Duodenal mucosa (tissue), 2 donors: Measurements from ENCODE around the gene NXPH1.

Experiments
- H3K27ac ChIP-seq: one replicate; pipeline ENCODE4 v1.7.0; 2013; ENCODE audit warnings: low read depth, low read length
- H3K27me3 ChIP-seq, 2 donors: one replicate each; pipeline ENCODE4 v1.7.0; 2013; ENCODE audit warnings: low read length in 2 of 2, control low read depth in 1 of 2; ENCODE audit not compliant: insufficient read depth in 2 of 2, control insufficient read depth in 1 of 2
- H3K36me3 ChIP-seq, 2 donors: one replicate each; pipeline ENCODE4 v1.7.0; 2013; ENCODE audit warnings: low read length in 2 of 2, control low read depth in 1 of 2; ENCODE audit not compliant: insufficient read depth in 2 of 2, control insufficient read depth in 1 of 2
- H3K4me1 ChIP-seq, 2 donors: one replicate each; pipeline ENCODE4 v1.7.0; 2013; ENCODE audit warnings: low read length in 2 of 2, control low read depth in 1 of 2; ENCODE audit not compliant: insufficient read depth in 2 of 2, control insufficient read depth in 1 of 2
- H3K4me3 ChIP-seq, 2 donors: one replicate each; pipeline ENCODE4 v1.7.0; 2013; ENCODE audit warnings: low read length in 2 of 2, low read depth in 1 of 2
- H3K9ac ChIP-seq, 2 donors: one replicate each; pipeline ENCODE4 v1.7.0; 2013; ENCODE audit warnings: low read length in 2 of 2, low read depth in 1 of 2
- H3K9me3 ChIP-seq, 2 donors: one replicate each; pipeline ENCODE4 v1.7.0; 2013; ENCODE audit warnings: low read length in 2 of 2, control low read depth in 1 of 2; ENCODE audit not compliant: control insufficient read depth in 1 of 2

NXPH1 gene

DNA sequence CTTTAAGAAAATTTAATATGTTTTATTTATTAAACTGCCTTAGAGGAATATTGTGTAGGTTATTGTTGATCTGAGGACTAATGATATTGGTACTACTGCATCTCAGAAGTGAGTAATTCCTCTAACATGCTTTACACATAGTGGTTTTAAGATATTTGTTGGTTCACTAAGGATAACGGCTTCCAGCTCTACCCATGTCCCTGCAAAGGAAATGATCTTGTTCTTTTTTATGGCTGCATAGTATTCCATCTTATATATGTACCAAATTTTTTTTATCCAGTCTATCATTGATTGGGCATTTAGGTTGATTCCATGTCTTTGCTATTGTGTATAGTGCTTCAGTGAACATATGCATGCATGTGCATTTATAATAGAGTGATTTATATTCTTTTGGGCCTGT, 20.1 kb downstream of the NXPH1 start:
- Histone ChIP-seq H3K27me3 (no peaks in the 10 kb centered on the region), H3K27ac (no peak overlapping the region), H3K4me3 (no peak overlapping the region), H3K36me3 (no peaks in the 10 kb centered on the region), H3K4me1 (no peaks in the 10 kb centered on the region), H3K9ac (no peak overlapping the region), H3K9me3 (peaks cover 0 to 2% of the 10 kb centered on the region in 2 donors)

DNA sequence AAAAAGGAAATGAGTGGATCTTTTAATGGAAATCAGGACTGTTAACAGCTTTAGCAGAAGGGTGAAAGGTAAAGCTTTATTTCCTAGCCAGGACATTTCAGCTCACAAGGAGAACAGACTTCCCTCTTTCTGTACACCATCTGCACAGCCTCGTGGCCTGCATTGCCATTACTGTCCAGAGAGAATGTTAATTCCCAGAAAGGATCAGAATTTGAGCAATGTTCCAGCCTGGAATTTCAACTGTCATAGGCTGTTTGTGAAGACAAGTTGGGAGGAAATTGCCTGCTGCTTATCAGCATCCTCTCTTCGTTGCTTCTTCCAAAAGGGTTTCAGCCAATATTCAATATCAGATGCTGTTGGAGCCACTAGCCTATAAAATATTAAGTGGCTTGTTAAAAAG, 22.0 kb downstream of the NXPH1 start:
- peaks cover 0 to 2% of the 10 kb centered on the region in 2 donors for H3K9me3 ChIP-seq

DNA sequence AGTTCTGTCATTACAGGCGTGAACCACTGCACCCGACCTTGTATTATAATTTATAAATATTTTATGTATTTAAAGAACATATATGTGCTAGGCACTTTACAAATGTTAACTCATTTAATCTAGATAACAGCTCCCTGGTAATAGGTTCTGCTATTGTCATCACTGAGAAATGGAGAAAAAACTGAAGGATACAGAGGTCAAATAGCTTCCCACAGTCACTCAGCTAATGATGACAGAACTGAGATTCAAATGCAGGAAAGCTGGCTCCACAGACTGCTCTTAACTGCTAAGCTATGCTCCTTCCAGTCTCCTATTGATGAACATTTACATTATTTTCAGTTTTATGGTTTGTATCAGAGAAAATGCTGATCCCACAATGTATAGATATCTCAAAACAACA, 28.9 kb downstream of the NXPH1 start:
- Histone ChIP-seq H3K27ac (no peak overlapping the region), H3K9me3 (no peaks in the 10 kb centered on the region), H3K27me3 (no peaks in the 10 kb centered on the region), H3K9ac (no peak overlapping the region), H3K4me1 (no peaks in the 10 kb centered on the region), H3K4me3 (no peak overlapping the region), H3K36me3 (no peaks in the 10 kb centered on the region)

More for the DNA sequence above, 22.0 kb downstream of the NXPH1 start:
- Histone ChIP-seq H3K36me3 (no peaks in the 10 kb centered on the region), H3K4me1 (no peaks in the 10 kb centered on the region), H3K4me3 (no peak overlapping the region), H3K27ac (no peak overlapping the region), H3K27me3 (no peaks in the 10 kb centered on the region), H3K9ac (no peak overlapping the region)

DNA sequence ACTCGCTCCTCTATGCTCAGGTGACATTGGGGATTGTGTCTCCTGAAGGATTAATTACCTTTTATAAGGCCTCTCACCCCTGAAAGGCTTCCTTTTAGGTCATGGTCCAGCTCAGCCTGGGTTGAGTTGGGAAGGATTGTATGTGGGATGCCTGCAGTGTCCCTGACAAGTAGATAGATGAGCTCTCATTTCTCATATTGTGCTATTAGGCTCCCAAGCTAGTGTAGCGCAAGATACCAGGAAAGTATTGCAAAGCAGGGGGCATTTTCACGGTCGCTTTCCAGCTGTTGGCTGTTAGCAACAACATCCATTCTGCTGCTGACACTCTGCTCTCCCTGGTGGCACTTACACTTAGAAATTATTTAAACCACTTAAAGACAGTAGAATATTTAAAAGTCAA, 31.9 kb downstream of the NXPH1 start:
- Histone ChIP-seq H3K4me1 (no peaks in the 10 kb centered on the region), H3K9me3 (peaks cover 0 to 3% of the 10 kb centered on the region in 2 donors), H3K36me3 (no peaks in the 10 kb centered on the region), H3K4me3 (no peak overlapping the region), H3K27ac (no peak overlapping the region), H3K27me3 (no peaks in the 10 kb centered on the region), H3K9ac (no peak overlapping the region)

DNA sequence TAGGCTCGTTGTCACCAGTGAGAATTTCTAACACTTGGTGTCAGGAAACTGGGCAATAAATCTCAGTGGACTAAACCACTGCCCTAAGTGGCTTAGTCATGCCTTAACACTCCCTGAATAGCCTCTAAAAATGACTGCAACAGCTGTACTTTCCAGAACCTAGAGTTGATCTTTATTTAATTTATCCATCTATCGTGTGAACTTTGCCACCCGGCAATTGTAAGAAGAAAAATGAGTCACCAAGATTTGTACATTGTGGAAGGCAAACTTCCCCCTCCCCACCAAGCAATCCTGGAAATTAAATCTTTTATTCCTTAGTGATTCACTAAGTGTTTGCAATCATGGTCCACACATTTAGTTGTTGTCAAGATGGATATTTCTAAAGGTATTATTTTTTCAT, 47.1 kb downstream of the NXPH1 start:
- Histone ChIP-seq H3K9ac (no peak overlapping the region), H3K36me3 (no peaks in the 10 kb centered on the region), H3K27me3 (no peaks in the 10 kb centered on the region), H3K4me3 (no peak overlapping the region), H3K27ac (no peak overlapping the region), H3K4me1 (no peaks in the 10 kb centered on the region), H3K9me3 (no peaks in the 10 kb centered on the region)

DNA sequence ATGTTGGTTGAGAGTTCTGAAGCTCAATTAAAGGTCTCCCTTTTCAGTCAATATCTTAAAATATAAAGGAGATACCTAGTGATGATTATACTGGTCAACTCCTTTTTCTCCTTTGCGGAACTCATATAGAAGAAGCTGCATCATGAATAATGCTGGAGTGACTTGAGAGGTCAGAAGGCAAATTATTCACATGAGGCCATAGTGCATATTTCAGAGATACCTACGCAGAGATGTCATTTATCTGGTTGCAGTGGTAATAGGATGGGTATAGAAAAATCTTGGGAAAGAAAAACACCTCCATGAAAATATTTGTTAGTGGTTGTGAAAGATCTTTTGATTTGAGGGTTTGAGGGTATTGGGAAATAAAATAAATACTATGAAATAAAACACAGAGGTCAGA, 47.7 kb downstream of the NXPH1 start:
- no peak overlapping the region for H3K4me3 ChIP-seq
- no peak overlapping the region for H3K27ac ChIP-seq
- no peak overlapping the region for H3K9ac ChIP-seq
- H3K36me3 ChIP-seq, result no peaks in the 10 kb centered on the region
- no peaks in the 10 kb centered on the region for H3K9me3 ChIP-seq
- no peaks in the 10 kb centered on the region for H3K4me1 ChIP-seq
- H3K27me3 ChIP-seq, result no peaks in the 10 kb centered on the region

DNA sequence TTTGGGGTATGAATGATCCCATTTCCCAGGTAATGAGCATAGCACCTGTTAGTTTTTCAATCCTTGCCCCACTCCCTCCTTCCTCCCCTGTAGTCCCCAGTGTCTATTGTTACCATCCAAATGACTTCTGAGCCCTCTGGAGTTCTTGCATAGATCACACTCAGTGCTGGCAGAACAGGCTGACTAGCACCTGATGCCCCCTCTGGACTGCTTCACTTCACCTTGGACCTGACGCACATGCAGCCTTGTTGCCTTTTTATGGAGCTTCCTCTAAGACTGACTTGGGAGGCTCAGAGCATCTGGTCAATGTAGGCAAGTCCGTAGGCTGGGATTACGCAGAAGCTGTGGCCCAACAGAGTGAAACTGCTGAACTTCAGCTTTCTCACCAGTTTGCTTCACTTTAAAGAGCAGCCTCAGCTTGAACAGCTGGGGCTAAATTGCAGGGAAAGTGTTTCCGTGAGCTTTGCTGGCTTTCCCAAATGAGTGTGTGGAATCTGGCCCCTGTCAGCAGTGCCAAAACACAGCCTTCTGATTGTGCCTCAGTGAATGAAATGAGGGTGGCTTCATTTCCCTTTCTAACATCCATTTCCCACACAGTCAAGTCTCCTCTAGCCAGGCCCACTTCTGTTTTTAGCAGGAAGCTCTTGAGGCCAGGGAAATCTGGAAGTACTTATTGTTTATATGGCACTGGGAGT, 48.5 kb downstream of the NXPH1 start:
- no peaks in the 10 kb centered on the region for H3K27me3 ChIP-seq
- no peak overlapping the region for H3K4me3 ChIP-seq
- H3K9ac ChIP-seq, result no peak overlapping the region
- H3K9me3 ChIP-seq, result no peaks in the 10 kb centered on the region
- H3K36me3 ChIP-seq, result no peaks in the 10 kb centered on the region
- no peak overlapping the region for H3K27ac ChIP-seq
- no peaks in the 10 kb centered on the region for H3K4me1 ChIP-seq

DNA sequence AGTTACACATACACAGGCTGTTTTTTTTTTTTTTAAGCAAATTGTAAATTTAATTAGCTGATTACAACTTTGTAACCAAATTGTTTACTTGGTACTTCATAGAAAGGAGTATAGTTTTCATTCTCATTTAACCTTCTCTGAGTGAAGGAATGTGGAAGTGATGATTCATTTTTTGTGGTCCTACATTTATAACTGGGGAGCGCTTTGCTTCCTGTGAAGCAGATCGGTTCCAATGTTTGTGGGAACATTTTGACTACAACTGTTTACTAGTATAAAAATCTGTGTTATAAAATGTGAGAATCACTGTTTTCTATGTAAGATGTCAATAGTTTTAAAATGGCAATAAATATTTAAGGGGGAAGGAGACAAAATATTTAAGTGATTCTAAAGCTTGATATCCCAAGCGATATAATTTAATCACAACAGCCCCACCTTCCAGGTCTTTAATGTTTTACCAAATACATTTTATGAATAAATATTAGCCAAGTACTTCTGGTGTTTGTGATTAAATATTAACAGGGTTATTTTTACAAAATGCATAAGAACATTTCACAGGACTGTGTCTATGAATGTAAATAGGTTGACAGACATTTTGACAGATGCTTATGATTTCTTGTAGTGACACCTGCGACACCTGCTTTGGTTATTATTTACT, 57.1 kb downstream of the NXPH1 start:
- H3K9ac ChIP-seq, result no peak overlapping the region
- H3K27ac ChIP-seq, result no peak overlapping the region
- H3K36me3 ChIP-seq, result no peaks in the 10 kb centered on the region
- H3K9me3 ChIP-seq, result no peaks in the 10 kb centered on the region
- no peak overlapping the region for H3K4me3 ChIP-seq
- no peaks in the 10 kb centered on the region for H3K4me1 ChIP-seq
- H3K27me3 ChIP-seq, result no peaks in the 10 kb centered on the region

DNA sequence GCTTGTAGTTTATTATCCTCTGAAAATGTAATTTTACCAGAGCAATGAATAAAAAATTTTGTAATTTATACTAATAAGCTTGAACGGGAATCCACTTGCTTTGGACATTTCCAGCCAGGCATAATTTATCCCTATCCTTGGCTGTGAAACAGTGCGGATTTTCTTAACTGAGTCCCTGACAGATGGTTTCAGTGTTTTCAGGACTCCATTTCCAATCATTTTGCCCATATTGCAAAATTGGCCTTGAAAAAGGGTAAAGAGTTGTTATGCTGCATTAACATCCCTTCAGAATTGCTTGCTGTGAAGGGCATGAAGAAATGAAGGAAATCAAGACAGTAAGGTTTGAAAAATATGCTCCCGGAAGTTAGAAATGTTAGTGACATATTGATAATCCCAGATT, 57.7 kb downstream of the NXPH1 start:
- Histone ChIP-seq H3K27ac (no peak overlapping the region), H3K4me3 (no peak overlapping the region), H3K4me1 (no peaks in the 10 kb centered on the region), H3K27me3 (no peaks in the 10 kb centered on the region), H3K9ac (no peak overlapping the region), H3K9me3 (no peaks in the 10 kb centered on the region), H3K36me3 (no peaks in the 10 kb centered on the region)

DNA sequence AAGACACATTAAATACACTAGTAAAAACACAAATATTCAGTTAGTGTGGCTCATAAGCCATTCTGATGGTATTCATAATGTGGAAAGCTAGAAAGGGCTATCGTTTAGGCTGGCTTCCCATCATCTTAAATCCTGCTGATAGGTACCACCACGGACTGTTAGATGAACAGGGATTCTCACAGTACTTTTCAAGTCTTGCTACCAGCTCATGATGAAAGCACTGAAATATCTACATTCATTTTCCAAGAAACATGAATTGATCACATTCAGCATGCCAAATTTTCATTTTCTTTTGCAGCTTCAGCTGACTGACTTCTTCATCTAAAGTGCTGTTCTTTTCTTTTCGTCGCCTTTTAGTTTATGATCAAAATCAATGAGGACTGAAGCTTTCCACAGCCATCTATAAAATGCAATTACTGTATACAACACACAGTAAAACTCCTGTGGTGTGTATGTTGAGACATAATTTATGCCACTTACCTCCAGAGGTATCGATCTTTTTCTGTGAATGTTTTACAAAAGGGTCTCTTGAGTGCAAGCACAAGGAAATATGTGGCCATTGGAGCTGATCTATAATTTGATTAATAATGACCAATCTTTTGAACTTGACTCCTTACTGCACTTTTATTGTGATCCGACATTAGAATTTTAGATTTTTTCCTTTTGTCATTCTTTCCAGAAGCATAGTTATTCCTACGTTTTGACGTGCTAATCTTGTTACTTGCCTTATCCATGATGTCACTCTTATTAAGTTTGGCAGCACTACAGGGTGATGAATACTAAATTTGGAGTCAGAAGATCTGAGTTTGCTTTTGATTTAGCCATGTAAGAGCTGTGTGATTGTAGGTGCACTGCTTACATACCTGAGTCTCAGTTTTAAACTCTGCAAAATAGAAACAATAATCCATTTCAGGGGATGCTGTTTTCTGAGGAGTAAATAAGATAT, 58.4 kb downstream of the NXPH1 start:
- Histone ChIP-seq H3K9ac (no peak overlapping the region), H3K27me3 (no peaks in the 10 kb centered on the region), H3K36me3 (no peaks in the 10 kb centered on the region), H3K9me3 (no peaks in the 10 kb centered on the region), H3K27ac (no peak overlapping the region), H3K4me1 (no peaks in the 10 kb centered on the region), H3K4me3 (no peak overlapping the region)
